HG03565 (cell line): ENCODE measurements around the gene CCR3.
A peak's percentile ranks its signal among the peaks of the same experiment; 100 is the strongest.
"Not testable (repeated sequence)": the region's sequence is repeated elsewhere in the genome, so short reads cannot be mapped to it uniquely, and the experiment has no call there.

Experiments used
- ATAC-seq: cut with Tn5 transposase; IDR thresholded peaks from one replicate; pipeline ENCODE4 v1.9.1; 2021; ENCODE audit warnings: mild to moderate bottlenecking, moderate library complexity; ENCODE audit not compliant: unreplicated experiment

The CCR3 gene

DNA sequence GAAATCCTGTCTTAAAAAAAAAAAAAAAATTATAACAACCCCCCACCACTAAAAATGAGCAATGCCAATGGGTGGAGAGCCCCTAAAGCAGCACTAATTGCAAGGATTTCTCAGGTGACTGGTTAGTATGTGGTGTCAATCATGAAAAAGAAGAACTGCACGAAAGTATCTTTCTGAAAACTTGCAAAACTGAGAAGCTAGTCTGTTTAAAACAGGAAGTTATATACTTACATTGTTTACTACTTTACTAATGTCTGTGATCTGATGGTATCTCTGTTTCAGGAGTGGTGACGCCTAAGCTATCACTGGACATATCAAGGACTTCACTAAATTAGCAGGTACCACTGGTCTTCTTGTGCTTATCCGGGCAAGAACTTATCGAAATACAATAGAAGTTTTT lies at the start of gene CCR3:
Gene CCR3 (plus strand): TSS at position 341 of the 400 bp plus-strand sequence. CDS start 22,699 bp downstream, outside the sequence.
- no peak for ATAC-seq

DNA sequence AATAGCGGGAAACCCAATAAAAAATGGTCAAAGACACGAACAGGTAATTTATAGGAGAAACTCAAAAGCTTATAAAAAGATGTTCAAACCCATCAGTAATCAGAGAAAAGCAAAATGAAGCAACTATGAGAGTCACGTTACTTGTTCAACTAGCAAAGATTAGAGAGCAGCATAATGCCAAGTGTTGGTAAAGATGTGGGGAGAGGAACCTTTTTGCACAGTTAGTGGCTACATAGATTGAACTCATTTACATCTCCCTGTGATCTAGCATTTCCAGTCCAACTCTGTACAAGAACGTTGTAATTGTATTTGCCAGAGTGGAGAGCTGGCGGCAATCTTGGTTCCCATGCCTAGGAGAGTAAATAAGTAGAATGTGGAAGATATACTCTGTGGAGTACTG lies 49.3 kb upstream of the CCR3 start:
- no peak for ATAC-seq

DNA sequence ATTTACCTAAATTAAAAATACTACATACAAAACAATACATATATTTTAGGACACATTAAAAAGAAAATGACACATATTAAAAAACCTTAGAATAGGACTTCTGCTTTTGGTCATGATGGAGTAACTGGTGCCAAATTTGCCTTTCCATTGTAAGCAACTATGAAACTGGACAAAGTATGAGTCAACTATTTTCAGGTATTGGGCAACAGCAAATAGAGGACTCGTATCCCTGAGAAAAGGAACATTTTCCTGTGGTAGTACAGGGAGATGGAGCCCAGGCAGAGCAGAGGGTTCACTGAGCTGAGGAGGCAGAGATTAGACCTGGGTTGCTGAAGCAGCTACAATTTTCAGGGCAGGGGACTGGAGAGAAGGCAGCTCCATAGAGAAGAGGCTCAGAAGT lies 48.8 kb upstream of the CCR3 start:
- no peak for ATAC-seq

DNA sequence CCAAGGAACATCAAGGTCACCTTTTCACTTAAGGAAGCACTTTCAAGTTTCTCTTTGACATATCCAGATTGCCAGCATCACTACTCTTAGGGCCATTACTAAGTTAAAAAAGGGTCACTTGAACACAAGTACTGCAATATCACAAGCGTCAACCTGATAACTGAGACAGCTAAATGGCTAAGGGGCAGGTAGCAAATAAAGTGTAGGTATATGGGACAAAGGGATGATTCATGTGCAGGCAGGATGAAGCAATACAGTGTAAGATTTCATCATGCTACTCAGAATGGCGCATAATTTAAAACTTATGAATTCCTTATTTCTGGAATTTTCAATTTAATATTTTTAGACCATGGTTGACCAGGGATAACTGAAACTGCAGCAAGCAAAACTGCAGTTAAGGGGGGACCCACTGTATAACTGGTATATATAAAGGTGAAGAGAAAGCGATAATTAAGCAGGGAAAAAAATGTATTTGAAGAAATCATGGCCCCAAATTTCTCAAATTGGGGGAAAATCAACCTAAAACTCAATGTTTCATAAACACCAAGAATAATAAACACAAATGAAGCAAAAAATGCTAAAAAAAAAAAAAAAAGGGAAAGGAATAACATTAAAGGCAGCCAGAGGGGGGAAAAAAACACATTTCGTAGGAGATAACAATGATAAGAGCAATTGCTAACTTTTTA lies 47.2 kb upstream of the CCR3 start:
- no peak for ATAC-seq

DNA sequence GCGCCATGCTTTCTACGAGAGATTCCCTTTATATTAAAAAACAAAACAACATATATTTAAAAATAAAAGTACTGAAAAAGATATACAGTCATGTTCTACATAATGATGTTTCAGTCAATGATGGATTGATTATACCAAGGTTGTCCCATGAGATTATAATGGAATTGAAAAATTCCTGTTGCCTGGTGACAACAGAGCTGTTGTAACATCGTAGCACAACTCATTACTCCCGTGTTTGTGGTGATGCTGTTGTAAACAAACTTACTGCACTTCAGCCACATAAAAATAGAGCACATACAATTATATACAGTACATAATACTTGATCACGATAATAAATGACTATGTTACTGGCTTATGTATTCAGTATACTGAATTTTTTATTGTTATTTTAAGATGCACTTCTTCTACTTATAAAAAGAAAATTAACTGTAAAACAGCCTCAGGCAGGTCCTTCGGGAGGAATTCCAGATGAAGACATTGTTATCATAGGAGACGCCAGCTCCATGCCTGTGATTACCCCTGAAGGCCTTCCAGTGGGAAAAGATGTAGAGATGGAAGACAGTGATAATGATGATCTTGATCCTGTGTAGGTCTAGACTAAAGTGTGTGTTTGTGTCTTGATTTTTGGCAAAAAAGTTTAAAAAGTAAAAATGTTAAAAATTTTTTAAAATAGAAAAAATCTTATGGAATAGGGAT lies 45.9 kb upstream of the CCR3 start:
- no peak for ATAC-seq

DNA sequence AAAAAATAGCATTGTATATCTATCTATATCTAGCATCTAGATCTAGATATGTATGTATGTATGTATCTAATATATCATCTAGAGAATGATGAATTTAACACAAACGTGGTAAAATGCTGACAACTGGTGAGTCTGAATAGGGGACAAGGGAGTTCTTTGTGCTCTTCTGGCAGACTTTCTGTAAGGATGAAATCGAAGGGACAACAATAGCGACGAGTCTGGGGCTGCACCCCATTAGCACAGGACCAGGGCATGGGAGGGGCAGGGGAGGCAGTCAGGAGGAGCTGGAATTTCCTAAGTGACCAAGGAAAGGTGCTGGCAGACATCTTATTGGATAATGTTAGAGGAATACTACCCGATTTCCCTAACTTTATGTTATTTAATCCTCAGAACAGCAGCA lies 42.0 kb upstream of the CCR3 start:
- ATAC-seq: no peak

DNA sequence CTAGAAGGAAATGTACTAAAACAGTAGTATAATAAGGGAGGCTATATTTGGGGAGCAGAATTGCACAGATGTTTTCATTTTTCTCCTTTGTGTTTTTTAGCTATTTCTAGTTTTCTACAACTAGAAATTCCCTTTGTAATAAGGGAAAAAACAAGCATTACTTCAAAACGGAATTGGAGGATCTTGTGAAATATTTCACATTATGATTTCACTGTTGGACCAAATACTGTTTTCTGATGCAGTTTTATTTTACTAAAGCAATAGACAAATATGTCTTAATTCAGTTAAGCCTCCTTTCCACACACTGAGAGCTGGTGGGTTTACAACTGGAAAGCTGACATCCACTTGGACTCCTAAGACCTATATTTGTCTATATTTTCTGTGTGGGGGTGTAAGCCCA lies 41.5 kb upstream of the CCR3 start:
- ATAC-seq: no peak

DNA sequence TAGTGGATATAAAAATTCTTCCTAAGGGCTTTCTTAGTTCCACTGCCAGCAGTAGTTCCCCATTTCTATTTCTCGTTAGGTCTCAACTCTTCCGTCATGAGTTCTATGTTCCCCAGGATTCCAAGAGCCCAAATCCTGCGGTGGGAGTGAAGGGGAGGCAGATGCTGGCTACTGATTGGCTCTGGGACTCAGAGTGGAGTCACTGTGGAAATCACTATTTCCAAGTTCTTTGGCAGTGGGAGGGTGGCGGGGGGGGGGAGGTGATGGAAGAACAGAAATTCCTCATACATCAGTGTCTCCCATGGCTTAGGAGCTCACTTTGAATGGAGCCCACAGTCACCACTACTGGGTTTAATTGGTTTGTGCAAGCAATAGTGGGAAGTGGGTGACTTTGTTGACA lies 39.7 kb upstream of the CCR3 start:
- ATAC-seq: no peak

DNA sequence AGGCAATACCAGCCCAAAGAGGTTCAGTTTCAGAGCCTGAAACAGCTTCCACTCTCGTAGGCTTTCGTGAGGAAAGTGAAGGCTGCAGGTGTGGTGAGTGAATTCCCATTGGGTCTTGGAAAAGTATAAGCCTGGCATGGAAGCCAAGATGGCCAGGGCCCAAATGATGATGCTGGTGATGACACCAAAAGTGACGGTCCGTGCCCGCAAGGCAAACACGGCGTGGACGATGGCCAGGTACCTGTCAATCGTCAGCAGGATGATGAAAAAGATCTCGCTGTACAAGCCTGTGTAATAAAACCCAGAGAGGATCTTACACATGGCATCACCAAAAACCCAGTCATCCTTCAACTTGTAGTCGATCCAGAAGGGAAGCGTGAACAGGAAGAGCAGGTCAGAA lies 38.6 kb upstream of the CCR3 start:
- no peak for ATAC-seq

DNA sequence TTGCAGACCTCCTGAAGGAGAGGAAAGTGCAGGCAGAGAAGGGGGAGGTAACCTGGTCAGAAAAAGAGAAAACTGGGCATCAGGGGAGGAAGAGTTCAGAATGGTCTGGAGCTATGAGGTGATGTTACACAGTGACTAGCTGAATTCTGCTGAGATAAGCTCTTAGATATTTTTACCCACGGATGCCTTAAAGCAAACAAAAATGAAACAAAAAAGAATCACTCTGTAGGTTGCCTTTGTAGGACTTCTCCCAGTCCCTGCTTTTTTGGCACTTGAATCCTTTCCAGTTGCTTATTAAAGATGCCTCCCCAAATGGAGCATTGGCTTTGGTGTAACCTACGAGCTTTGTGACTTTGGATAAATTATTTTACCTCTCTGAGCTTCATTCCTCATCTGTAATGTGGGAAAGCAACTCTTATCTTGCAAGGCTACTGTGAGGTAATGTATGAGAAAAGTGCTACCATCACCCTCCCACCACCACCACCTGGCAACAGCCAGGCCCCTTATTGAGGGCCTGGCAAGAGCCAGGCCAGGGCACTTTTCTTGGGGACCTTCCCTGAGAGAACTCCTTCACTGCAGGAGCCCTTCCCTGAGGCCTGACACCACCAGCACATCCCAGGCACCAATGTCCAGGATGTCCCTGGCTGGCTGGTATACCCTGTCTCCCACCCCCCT lies 36.8 kb upstream of the CCR3 start:
- ATAC-seq: no peak

DNA sequence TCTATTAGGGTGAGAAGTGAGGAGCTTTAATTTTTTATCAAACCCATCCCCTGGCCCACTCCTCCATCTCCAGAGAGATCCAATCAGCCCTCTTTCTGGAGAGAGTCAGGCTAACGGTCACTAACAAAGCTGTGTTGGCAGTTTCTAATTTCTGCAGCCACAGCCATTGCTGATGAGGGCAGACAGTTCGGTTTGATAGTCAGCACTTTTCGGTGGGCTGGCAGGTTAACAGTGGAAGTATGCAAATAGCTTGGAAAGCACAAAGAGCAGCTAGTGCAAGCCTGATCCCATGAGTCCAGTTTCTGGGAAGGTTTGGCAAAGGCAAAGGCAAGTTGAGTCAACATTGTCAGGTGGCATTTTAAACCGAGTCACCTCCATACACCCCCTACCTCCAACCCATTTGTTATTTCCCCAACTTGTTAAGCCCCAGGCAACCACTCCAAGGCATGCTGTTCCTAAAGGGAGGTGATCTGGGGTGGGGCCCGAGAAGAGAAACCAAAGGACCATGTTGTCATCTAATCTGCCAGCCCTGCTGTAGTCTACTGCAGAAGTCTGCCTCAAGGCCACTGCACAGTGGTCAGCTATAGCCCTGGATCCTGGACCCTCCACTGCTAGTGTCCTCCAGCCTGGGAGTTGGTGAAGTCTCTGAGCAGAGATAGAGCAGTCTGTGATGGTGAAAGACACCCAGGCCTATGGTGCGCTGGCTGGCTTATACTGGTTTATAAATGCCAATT lies 35.8 kb upstream of the CCR3 start:
- ATAC-seq: no peak

DNA sequence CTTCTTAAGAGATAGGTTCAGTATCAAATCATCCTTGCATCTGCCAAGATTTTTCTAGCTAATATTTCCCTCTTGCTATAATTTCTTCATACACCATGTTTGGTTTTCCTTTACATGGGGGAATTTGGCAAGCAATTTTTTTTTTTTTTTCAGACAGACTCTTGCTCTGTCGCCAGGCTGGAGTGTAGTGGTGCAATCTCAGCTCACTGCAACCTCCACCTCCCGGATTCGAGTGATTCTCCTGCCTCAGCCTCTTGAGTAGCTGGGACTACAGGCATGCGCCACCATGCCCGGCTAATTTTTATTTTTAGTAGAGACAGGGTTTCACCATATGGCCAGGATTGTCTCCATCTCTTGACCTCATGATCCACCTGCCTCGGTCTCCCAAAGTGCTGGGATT lies 34.7 kb upstream of the CCR3 start:
- not testable (repeated sequence) for ATAC-seq

DNA sequence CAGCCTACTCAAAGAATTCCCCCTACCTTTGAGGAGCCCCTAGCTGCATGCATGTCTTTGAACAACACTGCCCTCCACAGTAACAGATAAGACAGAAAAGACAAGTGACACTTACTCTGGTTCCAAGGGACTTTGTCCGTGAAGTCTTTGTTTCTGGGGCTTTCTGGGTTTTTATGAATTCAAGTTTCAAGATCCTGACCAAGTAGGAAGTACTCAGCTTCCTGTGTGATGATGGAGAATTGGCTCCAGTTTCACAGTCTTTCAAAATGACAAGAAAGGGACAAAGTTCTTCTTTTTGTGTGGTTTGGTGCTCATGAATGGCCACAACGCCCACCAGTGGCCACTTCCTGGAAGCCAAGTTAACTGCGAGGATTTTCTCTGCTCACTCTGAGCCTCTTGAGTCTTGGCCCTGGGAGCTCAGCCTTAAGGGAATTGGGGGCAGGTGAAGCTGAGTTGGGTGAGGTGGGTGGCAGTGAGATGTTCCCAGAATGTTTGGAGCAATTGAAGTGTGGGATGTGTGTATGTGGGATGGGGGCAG lies 34.0 kb upstream of the CCR3 start, which contains the start of gene CCR1:
Gene CCR1 (minus strand): TSS at position 147 of the 538 bp plus-strand sequence. CDS start 4,000 bp downstream, outside the sequence.
- peak; percentile 57 for ATAC-seq

DNA sequence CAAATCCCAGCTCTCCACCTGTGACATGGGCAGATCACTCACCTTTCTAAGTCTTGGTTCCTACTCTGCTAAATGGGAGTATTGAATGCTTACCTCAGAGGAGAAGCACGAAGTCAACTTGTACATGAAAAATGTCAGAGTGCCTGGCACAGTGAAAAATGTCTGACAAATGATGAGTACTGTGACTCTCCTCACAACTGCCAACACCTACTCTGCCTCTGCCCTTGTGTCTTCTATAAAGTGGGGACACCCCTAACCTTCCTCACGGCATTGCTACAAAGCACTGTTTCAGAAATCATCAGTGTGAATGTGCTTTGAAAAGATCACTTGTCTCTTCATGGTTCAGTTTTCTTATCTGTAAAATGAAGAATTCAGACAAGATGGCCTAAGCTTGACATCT lies 33.2 kb upstream of the CCR3 start:
- ATAC-seq: no peak

DNA sequence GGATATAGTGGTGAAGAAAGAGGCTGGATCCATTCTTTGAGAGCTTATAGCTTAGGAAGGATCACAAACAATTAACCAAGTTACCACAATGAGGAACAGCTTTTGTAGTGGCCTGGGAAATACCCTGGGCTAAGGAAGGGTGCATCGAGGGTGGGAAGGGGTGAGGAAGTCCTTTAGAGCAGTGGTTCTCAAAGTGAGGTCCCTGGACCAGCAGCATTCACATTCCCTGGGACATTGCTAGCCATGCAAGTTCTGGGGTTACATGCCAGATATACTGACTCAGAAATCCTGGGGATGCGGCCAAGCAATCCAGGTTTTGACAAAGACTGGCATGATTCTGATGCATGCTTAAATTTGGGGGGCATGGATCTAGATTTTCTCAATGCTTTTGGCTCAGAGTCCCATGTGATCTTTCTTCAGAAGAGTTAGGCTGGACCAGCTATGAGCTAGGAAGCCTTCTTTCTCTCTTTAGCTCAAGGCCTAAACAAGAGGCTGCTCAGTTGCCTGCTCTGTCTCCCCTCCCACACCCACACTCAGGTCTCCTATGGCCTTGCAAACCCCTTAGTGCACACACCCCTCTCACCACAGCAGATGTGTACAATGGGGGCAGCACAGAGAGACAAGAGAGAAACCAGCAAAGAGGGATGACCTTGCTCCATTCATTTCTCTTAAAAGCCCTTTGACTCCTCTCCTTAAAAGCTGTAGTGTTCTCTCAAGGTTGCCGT lies 32.4 kb upstream of the CCR3 start:
- ATAC-seq: no peak

DNA sequence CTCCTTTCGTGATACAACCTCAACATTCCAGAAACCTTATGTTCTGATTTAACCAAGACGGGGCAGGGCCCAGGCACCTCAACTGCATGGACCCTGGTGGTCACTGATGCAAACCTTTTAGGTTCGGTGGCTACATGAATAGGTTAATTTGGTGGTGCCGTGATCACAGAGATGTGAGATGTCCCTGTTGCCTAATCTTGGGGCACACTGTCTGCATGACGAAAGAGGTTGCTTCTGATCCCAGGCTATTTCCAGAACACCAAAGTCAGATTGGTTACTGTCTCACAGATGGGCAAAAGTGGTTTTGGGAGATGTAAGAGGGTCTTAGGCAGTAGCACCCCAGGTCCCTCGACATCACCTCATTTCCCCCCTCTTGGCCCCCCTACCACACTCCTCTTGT lies 30.2 kb upstream of the CCR3 start:
- no peak for ATAC-seq

DNA sequence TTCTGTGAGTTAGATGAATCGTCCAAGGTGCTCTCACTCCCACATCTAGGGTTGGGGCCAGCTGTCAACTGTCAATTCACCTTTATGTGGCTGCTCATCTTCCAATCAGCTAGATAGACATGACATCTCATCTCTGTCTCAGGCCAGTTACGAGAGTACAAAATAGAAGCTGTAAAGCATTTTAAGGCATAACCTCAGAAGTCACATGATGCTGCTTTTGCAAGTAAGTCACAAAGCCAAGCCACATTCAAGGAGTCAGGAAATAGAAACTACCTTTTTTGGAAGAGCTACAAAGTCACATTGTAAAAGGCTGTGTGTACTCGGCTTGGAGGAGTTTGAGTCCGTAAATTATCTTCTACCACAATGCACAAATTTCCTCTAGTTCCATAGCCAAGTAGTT lies 29.1 kb upstream of the CCR3 start:
- no peak for ATAC-seq

DNA sequence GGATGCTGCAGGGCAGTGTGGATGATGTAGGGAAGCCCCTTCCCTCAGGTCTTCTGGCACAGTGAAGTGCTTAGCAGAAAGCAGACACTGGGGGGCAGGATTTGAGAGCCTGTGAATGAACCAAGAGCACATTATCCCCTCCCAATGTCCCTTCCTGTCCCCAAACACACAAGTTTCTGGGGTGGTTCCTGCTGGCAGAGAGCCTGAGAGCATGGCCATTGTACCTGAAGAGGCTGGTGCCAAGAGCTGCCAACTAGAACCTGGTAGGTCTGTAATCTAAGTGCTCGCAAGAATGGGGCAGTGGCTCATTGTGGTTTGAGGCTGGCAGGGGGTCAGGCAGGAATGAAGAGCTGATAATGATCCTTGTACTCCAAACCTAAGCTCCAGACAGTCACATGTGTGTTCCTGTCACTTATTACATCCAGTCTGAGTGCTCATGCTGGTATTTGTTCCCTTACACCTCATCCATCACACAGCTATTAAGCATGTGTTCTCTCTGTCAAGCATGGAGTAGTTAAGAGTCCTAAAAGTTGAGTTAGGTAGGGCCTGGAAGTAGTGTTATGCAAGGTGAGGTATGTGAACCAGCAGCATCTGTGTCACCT lies 27.4 kb upstream of the CCR3 start:
- no peak for ATAC-seq

DNA sequence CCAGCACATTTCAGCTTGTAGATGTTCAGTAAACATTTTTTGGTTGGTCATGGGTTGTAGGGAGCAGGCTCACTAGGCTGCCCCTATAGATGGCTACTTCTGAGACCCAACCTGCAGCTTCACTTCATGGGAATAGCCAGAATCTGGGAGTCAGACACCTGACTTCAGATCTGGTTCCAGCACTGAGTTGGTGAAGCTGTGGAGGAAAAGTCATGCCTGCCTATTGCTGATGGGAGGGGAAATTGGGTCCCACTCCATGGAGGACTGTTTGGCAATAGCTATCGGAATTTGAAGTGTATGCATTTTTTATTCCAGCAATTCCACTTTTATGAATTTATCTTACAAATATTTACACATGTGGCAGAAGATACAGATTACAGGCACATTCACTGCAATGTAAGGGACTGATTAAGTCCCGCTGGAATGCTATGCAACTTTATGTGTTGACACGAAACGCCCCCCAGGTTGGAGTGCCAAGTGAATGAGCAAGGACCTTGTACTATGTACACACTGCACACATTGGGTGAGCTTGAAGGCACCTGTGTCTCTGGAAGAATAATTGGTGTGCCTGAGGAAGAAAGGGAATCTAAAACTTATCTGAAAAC lies 26.3 kb upstream of the CCR3 start:
- ATAC-seq: no peak
